Testis (tissue), 2 donors: ENCODE measurements around the gene PAN3.

Experiments used
- POLR2A ChIP-seq: fragments of 450-650 bp; IDR thresholded peaks from one replicate; pipeline ENCODE4 v1.6.1; 2017; ENCODE audit warnings: antibody characterized with exemption, mild to moderate bottlenecking, moderate library complexity
- TF ChIP-seq, protein P1 (sequence below), 3 experiments: fragments of 450-650 bp in 2 of 3; fragments of 200-600 bp in 1 of 3; sonication (generic) in 1 of 3; IDR thresholded peaks; one replicate each; pipeline ENCODE4 v1.5.1; 2016 to 2019; ENCODE audit warnings: antibody characterized with exemption in 3 of 3, mild to moderate bottlenecking in 2 of 3, moderate library complexity in 1 of 3

DNA sequence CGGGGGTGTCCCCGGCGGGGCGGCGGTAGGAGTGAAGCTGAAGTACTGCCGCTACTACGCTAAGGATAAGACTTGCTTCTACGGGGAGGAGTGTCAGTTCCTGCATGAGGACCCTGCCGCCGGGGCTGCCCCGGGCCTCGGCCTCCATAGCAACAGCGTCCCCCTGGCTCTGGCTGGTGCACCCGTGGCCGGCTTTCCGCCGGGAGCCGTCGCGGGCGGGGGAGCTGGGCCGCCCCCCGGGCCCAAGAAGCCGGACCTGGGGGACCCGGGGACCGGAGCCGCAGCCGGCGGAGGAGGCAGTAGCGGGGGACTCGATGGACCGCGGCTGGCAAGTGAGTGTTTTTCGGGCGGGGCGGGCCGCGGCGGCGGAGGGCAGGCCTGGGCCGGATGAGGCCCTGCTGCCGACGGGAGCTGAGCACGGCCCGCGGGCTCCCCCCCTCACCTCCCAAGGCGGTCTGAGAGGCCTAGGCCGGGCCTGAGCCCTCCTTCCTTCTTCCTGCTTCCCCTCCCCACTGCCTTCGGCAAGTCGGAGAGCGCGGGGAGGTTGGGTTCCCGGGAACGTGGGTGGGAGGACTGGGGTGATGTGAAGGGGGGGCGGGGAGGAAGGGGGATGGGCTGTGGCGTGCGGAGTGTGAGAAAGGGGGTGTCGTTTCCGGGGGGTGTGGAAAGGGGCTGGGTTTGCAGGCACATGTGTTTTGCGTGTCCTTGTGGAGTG, 568 bp downstream of the PAN3 start:
- TF ChIP-seq, protein P1, sequence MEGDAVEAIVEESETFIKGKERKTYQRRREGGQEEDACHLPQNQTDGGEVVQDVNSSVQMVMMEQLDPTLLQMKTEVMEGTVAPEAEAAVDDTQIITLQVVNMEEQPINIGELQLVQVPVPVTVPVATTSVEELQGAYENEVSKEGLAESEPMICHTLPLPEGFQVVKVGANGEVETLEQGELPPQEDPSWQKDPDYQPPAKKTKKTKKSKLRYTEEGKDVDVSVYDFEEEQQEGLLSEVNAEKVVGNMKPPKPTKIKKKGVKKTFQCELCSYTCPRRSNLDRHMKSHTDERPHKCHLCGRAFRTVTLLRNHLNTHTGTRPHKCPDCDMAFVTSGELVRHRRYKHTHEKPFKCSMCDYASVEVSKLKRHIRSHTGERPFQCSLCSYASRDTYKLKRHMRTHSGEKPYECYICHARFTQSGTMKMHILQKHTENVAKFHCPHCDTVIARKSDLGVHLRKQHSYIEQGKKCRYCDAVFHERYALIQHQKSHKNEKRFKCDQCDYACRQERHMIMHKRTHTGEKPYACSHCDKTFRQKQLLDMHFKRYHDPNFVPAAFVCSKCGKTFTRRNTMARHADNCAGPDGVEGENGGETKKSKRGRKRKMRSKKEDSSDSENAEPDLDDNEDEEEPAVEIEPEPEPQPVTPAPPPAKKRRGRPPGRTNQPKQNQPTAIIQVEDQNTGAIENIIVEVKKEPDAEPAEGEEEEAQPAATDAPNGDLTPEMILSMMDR (IDR thresholded peaks at IDR 0.05), result no peak
- TF ChIP-seq POLR2A, result no peak
